ENCODE measurements around the gene NHLH1. TPM values are rescaled to one million over a fixed set of nuclear protein-coding genes. Genes with fewer than 3 reads are reported as not detected.

NHLH1 gene
- total RNA-seq, 1 experiment from 2014 or later: 0.43 TPM

DNA sequence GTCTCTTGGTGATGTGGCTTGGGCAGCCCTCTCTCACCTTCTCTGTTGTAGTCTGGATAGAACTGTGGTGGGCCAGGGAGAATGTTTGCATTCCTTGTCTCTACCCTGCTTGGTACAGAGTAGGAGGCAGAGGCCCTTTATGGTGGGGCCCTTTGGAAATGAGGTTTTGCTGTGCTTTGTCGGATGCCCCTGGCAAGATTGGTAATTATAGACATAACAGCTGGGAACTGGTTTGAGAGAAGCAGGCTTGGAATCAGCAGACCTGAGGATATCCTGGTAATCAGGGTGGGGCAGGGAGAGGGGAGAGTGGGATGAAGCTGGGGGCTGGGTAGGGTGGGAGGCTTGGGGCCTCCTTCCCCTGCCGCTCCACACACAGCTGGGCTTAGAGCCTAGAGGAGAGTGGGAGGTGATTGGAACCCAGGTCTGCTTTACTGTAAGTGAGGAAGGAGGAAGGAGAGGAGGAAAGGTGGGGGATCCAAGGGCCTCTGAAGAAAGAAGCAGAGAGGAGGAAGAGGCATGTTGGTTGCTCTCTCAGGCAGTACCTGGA, 38.5 kb downstream of the NHLH1 start:
- intact Hi-C loops (cut with micrococcal nuclease; ENCODE audit: unreplicated experiment): no loop called here
- H3K27me3 ChIP-seq (replicated peaks; ENCODE audit: insufficient read depth, low read depth, low read length, poor library complexity): no peaks in the 10 kb centered on the region
- POLR2A ChIA-PET (ENCODE audit: low non-redundant PET): no interaction called here
- no peak for DNase-seq (ENCODE audit: low spot score)
- H3K4me1 ChIP-seq (ENCODE audit: insufficient read depth, low read length, poor library complexity, severe bottlenecking): peaks cover 9% of the 10 kb centered on the region
- no peaks in the 10 kb centered on the region for H3K36me3 ChIP-seq (ENCODE audit: insufficient read depth, low read length, poor library complexity, severe bottlenecking)
- TF ChIP-seq, protein P1, sequence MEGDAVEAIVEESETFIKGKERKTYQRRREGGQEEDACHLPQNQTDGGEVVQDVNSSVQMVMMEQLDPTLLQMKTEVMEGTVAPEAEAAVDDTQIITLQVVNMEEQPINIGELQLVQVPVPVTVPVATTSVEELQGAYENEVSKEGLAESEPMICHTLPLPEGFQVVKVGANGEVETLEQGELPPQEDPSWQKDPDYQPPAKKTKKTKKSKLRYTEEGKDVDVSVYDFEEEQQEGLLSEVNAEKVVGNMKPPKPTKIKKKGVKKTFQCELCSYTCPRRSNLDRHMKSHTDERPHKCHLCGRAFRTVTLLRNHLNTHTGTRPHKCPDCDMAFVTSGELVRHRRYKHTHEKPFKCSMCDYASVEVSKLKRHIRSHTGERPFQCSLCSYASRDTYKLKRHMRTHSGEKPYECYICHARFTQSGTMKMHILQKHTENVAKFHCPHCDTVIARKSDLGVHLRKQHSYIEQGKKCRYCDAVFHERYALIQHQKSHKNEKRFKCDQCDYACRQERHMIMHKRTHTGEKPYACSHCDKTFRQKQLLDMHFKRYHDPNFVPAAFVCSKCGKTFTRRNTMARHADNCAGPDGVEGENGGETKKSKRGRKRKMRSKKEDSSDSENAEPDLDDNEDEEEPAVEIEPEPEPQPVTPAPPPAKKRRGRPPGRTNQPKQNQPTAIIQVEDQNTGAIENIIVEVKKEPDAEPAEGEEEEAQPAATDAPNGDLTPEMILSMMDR (conservative IDR thresholded peaks at IDR 0.05; ENCODE audit: low read depth, low read length): no peak
- no peak for TF ChIP-seq EZH2 (IDR thresholded peaks at IDR 0.05; ENCODE audit: borderline replicate concordance, low read depth, low read length, poor library complexity, severe bottlenecking)
- H3K9me3 ChIP-seq (ENCODE audit: low read depth, low read length, poor library complexity, severe bottlenecking): no peaks in the 10 kb centered on the region
- no peak overlapping the region for H3K4me3 ChIP-seq (ENCODE audit: low read depth, low read length, poor library complexity, severe bottlenecking)
- no peak overlapping the region for H3K27ac ChIP-seq (ENCODE audit: low read depth, low read length, poor library complexity, severe bottlenecking)
- BruUV-seq (replicated peaks): no TSS peak
- CTCF ChIA-PET: no interaction called here

- H3K9me3 ChIP-seq (ENCODE audit: low read depth, low read length, poor library complexity, severe bottlenecking): no peaks in the 10 kb centered on the region
- CTCF ChIA-PET: no interaction called here
- no peak for DNase-seq (ENCODE audit: low spot score)
- H3K36me3 ChIP-seq (ENCODE audit: insufficient read depth, low read length, poor library complexity, severe bottlenecking): no peaks in the 10 kb centered on the region
- H3K4me3 ChIP-seq (ENCODE audit: low read depth, low read length, poor library complexity, severe bottlenecking): no peak overlapping the region
- POLR2A ChIA-PET (ENCODE audit: low non-redundant PET): no interaction called here
- no peak overlapping the region for H3K27ac ChIP-seq (ENCODE audit: low read depth, low read length, poor library complexity, severe bottlenecking)
- TF ChIP-seq EZH2 (IDR thresholded peaks at IDR 0.05; ENCODE audit: borderline replicate concordance, low read depth, low read length, poor library complexity, severe bottlenecking): no peak
- TF ChIP-seq, protein P1 (conservative IDR thresholded peaks at IDR 0.05; ENCODE audit: low read depth, low read length): no peak
- peaks cover 12% of the 10 kb centered on the region for H3K4me1 ChIP-seq (ENCODE audit: insufficient read depth, low read length, poor library complexity, severe bottlenecking)
- intact Hi-C loops (cut with micrococcal nuclease; ENCODE audit: unreplicated experiment): no loop called here
- no TSS peak for BruUV-seq (replicated peaks)
- H3K27me3 ChIP-seq (replicated peaks; ENCODE audit: insufficient read depth, low read depth, low read length, poor library complexity): no peaks in the 10 kb centered on the region
Observed at GRCh38 chr1:160406131-160406968, 39.5 kb downstream of the NHLH1 start.

DNA sequence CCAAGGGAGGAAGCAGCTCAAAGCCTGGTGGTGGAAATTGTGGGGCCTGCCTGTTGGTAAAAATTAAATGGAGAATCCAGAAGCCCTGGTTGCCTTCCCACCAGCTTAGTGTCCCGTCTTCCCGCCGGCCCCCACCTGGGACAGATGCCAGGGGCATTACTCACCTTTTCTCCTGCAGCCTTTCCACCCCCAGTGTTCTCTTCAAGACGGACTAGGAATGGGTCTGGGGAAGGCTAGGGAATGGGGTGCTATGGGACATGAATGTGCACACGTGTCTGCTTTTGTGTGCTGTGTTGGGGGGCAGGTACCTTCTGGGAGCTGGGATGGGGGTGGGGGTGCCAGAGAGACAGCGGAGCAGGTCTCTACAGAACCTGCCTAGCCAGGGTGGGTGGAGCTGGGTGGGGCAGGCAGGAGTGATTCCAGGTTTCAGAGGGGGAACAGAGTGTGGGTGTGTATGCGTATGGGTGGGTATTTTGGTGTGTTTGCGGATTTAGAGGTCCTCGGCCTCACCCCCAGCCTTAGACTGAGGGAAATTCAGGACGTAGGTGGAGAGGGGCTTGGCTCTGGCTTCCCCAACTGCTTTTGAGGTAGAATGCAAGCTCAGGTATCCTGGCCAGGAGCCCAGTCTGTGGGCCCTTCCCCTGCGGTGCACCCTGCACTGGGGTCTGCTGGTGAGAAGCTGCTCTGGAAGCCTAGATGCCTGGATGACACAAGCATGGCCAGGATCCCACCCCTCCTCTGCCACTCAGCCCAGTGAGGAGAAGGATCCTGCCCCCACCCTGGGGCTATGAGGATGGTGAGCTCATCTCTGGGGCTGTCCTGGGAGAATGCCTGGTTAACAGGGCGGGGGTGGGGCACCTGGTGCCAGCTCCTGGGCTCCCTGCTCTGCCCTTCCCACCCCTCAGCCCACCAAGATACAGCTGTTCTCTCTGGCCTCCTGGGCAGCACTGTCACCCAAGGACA, 41.2 kb downstream of the NHLH1 start:
- POLR2A ChIA-PET (ENCODE audit: low non-redundant PET): no interaction called here
- no peak for DNase-seq (ENCODE audit: low spot score)
- H3K27me3 ChIP-seq (replicated peaks; ENCODE audit: insufficient read depth, low read depth, low read length, poor library complexity): no peaks in the 10 kb centered on the region
- TF ChIP-seq, protein P1 (conservative IDR thresholded peaks at IDR 0.05; ENCODE audit: low read depth, low read length): no peak
- TF ChIP-seq EZH2 (IDR thresholded peaks at IDR 0.05; ENCODE audit: borderline replicate concordance, low read depth, low read length, poor library complexity, severe bottlenecking): no peak
- no peaks in the 10 kb centered on the region for H3K9me3 ChIP-seq (ENCODE audit: low read depth, low read length, poor library complexity, severe bottlenecking)
- H3K4me1 ChIP-seq (ENCODE audit: insufficient read depth, low read length, poor library complexity, severe bottlenecking): peaks cover 4% of the 10 kb centered on the region
- CTCF ChIA-PET: no interaction called here
- BruUV-seq (replicated peaks): no TSS peak
- intact Hi-C loops (cut with micrococcal nuclease; ENCODE audit: unreplicated experiment): no loop called here
- H3K27ac ChIP-seq (ENCODE audit: low read depth, low read length, poor library complexity, severe bottlenecking): no peak overlapping the region
- no peaks in the 10 kb centered on the region for H3K36me3 ChIP-seq (ENCODE audit: insufficient read depth, low read length, poor library complexity, severe bottlenecking)
- no peak overlapping the region for H3K4me3 ChIP-seq (ENCODE audit: low read depth, low read length, poor library complexity, severe bottlenecking)
